Stimulated activated naive B cell treated with anti-CD40 and anti-IgM and Interleukin-4, amounts not matched to agents 10 μg/mL and 1 μg/mL and 100 μg/mL, for 72 hours (primary cell): ENCODE results near the gene PTGER1.
A peak's percentile ranks its signal among the peaks of the same experiment; 100 is the strongest.

Source experiments
- ATAC-seq, 2 donors: fragments of 150-1000 bp; cut with Tn5 transposase; replicated peaks; 2 replicates each; pipeline ENCODE4 v1.10.0; 2021; ENCODE audit warnings: moderate library complexity in 1 of 2
- DNase-seq: peaks from one replicate; pipeline ENCODE4 v3.0.0; 2021
- H3K27ac Mint-ChIP-seq: one replicate; pipeline ENCODE4 v1.8.0; 2022; ENCODE audit warnings: mild to moderate bottlenecking, mixed read lengths
- H3K27me3 Mint-ChIP-seq, 2 donors: one replicate each; pipeline ENCODE4 v1.8.0; 2022; ENCODE audit warnings: mixed read lengths in 2 of 2
- H3K36me3 Mint-ChIP-seq, 2 donors: one replicate each; pipeline ENCODE4 v1.8.0; 2022; ENCODE audit warnings: mixed read lengths in 2 of 2, mild to moderate bottlenecking in 1 of 2
- H3K4me1 Mint-ChIP-seq, 2 donors: one replicate each; pipeline ENCODE4 v1.8.0; 2022; ENCODE audit warnings: mixed read lengths in 2 of 2, mild to moderate bottlenecking in 1 of 2
- H3K4me3 Mint-ChIP-seq, 2 donors: one replicate each; pipeline ENCODE4 v1.8.0; 2022; ENCODE audit warnings: mild to moderate bottlenecking in 2 of 2, mixed read lengths in 2 of 2, moderate library complexity in 1 of 2
- H3K9me3 Mint-ChIP-seq, 2 donors: one replicate each; pipeline ENCODE4 v1.8.0; 2022; ENCODE audit warnings: mixed read lengths in 2 of 2, mild to moderate bottlenecking in 1 of 2

PTGER1 gene

GRCh38 chr19:14450168-14450874 lies 24.8 kb downstream of the PTGER1 start:
- peaks cover 52 to 62% of the 10 kb centered on the region in 2 donors for H3K36me3 Mint-ChIP-seq
- H3K9me3 Mint-ChIP-seq = peaks cover 0 to 7% of the 10 kb centered on the region in 2 donors
- peak; percentile 95 to 96 for ATAC-seq
- H3K27me3 Mint-ChIP-seq = no peaks in the 10 kb centered on the region
- H3K27ac Mint-ChIP-seq = peak overlapping the region; percentile 9
- no peak overlapping the region for H3K4me3 Mint-ChIP-seq
- peak; percentile 62 for DNase-seq
- peaks cover 5 to 6% of the 10 kb centered on the region in 2 donors for H3K4me1 Mint-ChIP-seq

GRCh38 chr19:14449321-14449720 lies 25.8 kb downstream of the PTGER1 start:
- Mint-ChIP-seq H3K4me1 (peaks cover 6 to 9% of the 10 kb centered on the region in 2 donors), H3K27me3 (no peaks in the 10 kb centered on the region), H3K36me3 (peaks cover 51 to 60% of the 10 kb centered on the region in 2 donors), H3K9me3 (peaks cover 0 to 7% of the 10 kb centered on the region in 2 donors), H3K4me3 (no peak overlapping the region), H3K27ac (no peak overlapping the region)
- ATAC-seq (no peak), DNase-seq (no peak)

DNA sequence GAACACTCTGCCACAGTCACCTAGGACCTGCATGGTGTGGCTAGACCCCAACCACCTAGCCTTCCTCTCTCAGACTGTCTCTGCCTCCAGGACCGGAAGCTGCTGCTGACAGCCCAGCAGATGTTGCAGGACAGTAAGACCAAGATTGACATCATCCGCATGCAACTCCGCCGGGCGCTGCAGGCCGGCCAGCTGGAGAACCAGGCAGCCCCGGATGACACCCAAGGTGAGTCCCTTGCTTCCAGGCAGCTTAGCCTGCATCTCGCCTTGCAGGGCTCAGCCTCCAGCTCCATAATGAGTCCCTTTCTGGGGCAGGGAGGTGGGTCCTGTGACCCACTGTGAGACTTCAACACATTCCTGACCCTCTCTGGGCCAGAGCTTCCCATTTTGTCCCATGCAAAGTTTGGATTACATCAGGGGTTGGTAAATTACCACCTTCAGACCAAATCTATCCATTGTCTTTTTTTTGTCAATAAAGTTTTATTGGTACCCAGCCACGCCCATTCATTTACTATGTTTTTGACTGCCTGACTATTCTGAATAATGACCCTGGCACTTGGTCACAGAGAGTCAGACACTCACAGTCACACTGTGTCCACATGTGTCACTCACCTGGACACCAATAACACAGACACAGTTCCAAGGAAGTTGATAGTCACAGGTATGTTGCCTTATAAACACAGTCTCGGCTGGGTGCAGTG lies 28.7 kb downstream of the PTGER1 start:
- peaks cover 11 to 12% of the 10 kb centered on the region in 2 donors for H3K4me1 Mint-ChIP-seq
- peaks cover 58 to 65% of the 10 kb centered on the region in 2 donors for H3K36me3 Mint-ChIP-seq
- H3K27me3 Mint-ChIP-seq = no peaks in the 10 kb centered on the region
- DNase-seq = no peak
- H3K9me3 Mint-ChIP-seq = peaks cover 0 to 7% of the 10 kb centered on the region in 2 donors
- no peak overlapping the region for H3K27ac Mint-ChIP-seq
- ATAC-seq = no peak
- H3K4me3 Mint-ChIP-seq = no peak overlapping the region

DNA sequence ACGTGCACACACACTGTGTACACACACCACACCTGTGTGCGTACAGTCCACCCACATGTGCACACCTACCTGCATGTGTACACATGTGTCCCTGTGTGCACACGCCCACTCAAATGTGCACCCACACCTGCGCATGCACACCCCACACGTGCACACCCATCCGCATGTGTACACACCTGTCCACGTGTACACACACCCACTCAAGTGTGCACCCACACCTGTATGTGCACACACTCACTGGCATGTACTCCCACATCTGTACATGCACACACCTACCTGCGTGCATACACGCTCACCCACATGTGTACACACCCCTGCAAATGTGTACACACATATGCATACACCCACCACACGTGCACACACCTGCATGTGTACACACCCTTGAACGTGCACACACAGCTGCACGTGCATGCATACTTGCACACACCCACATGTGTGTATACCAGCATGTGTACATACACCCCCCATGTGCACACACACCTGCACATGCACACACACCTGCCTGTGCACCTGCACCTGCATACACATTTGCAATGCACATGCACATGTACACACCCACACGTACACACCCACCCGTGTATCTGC lies 31.4 kb downstream of the PTGER1 start:
- Mint-ChIP-seq H3K27ac (no peak overlapping the region), H3K4me3 (no peak overlapping the region), H3K9me3 (no peaks in the 10 kb centered on the region), H3K27me3 (no peaks in the 10 kb centered on the region), H3K4me1 (peaks cover 24 to 33% of the 10 kb centered on the region in 2 donors), H3K36me3 (peaks cover 46 to 51% of the 10 kb centered on the region in 2 donors)
- no peak for DNase-seq
- ATAC-seq = no peak

- Mint-ChIP-seq H3K9me3 (no peaks in the 10 kb centered on the region), H3K27ac (no peak overlapping the region), H3K36me3 (peaks cover 45 to 46% of the 10 kb centered on the region in 2 donors), H3K4me1 (peaks cover 24 to 35% of the 10 kb centered on the region in 2 donors), H3K27me3 (no peaks in the 10 kb centered on the region), H3K4me3 (no peak overlapping the region)
- DNase-seq (no peak), ATAC-seq (no peak)
Observed at GRCh38 chr19:14442891-14443631, 32.1 kb downstream of the PTGER1 start.

DNA sequence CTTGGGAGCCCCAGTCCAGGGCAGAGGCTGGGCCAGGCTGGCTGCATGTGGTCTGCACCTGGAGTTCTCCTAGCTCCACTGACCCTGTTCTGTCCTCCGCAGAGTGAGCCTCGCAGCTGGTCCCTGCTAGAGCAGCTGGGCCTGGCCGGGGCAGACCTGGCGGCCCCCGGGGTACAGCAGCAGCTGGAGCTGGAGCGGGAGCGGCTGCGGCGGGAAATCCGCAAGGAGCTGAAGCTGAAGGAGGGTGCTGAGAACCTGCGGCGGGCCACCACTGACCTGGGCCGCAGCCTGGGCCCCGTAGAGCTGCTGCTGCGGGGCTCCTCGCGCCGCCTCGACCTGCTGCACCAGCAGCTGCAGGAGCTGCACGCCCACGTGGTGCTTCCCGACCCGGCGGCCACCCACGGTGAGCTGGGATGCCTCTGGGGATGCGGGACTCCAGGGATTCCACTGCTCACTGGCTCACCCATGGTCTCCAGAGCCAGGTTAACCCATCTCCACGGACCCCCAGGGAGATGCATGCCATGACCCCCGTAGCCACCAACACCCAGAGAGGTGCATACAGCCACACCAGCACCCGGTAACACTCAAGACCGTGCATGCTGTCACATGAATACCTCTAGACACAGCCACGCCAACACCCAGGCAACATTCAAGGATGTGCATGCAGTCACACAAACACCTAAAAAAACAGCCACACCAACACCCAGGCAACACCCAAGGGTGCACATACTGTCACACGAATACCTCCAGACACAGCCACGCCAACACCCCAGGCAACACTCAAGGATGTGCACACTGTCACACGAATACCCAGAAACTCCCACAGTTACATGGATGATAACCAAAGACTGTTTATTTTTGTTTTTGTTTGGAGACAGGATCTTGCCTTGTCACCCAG lies 33.9 kb downstream of the PTGER1 start:
- peaks cover 25 to 51% of the 10 kb centered on the region in 2 donors for H3K4me1 Mint-ChIP-seq
- peak overlapping the region; percentile 98 to 99 for H3K4me3 Mint-ChIP-seq
- H3K27me3 Mint-ChIP-seq = no peaks in the 10 kb centered on the region
- H3K27ac Mint-ChIP-seq = peak overlapping the region; percentile 63
- DNase-seq (no peak), ATAC-seq (no peak)
- H3K36me3 Mint-ChIP-seq = peaks cover 36 to 39% of the 10 kb centered on the region in 2 donors
- H3K9me3 Mint-ChIP-seq = no peaks in the 10 kb centered on the region

DNA sequence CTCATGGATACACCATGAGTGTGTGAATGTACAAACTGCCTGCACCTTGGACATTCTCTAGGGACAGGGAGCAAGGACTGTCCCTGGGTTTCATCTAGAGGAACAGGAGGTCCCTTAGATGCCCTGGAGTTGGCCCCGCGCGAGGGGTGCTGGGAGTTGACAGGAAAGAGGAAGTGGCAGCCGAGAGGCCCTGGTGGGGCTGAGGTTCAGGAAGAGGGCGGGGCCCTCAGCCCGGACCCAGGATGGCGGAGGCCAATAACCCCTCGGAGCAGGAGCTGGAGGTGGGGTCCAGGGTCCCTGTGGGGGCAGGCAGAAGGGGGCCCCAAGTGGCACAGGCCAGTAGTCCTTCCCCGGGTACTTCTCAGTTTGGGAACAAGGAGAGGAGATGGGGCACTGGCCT lies 35.1 kb downstream of the PTGER1 start:
- peak overlapping the region; percentile 96 for H3K27ac Mint-ChIP-seq
- no peaks in the 10 kb centered on the region for H3K27me3 Mint-ChIP-seq
- peaks cover 29 to 60% of the 10 kb centered on the region in 2 donors for H3K4me1 Mint-ChIP-seq
- H3K9me3 Mint-ChIP-seq = no peaks in the 10 kb centered on the region
- peak overlapping the region; percentile 98 to 99 for H3K4me3 Mint-ChIP-seq
- DNase-seq = peak; percentile 75
- H3K36me3 Mint-ChIP-seq = peaks cover 34 to 41% of the 10 kb centered on the region in 2 donors
- peak; percentile 100 for ATAC-seq

DNA sequence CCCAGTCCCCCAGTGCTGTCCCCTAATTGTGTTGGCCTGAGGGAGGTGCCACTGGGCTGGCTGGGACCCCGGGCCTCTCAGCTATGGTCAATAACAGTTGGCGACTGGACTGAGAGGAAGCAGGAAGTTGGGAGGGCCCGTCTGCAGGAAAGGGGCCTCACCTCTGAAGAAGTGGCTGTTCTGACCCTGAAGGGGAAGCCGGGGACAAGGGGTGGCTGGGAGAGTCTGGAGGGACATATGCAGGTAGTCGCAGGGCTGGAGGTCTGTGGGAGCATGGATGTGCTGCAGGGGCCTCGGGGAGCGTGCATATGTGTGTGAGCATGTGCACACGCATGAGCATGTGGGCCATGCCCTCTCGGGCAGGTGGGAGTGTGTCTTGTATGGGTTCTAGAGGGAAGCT lies 36.1 kb downstream of the PTGER1 start:
- no peak for DNase-seq
- no peak for ATAC-seq
- Mint-ChIP-seq H3K27ac (peak overlapping the region; percentile 71), H3K36me3 (peaks cover 27 to 33% of the 10 kb centered on the region in 2 donors), H3K9me3 (no peaks in the 10 kb centered on the region), H3K4me3 (peak overlapping the region; percentile 45 to 50), H3K4me1 (peaks cover 33 to 70% of the 10 kb centered on the region in 2 donors), H3K27me3 (no peaks in the 10 kb centered on the region)

GRCh38 chr19:14437578-14438140 lies 37.5 kb downstream of the PTGER1 start:
- no peak overlapping the region for H3K4me3 Mint-ChIP-seq
- no peaks in the 10 kb centered on the region for H3K9me3 Mint-ChIP-seq
- no peak for DNase-seq
- peak overlapping the region; percentile 33 for H3K27ac Mint-ChIP-seq
- peaks cover 19 to 24% of the 10 kb centered on the region in 2 donors for H3K36me3 Mint-ChIP-seq
- H3K27me3 Mint-ChIP-seq = no peaks in the 10 kb centered on the region
- H3K4me1 Mint-ChIP-seq = peaks cover 33 to 71% of the 10 kb centered on the region in 2 donors
- ATAC-seq = no peak

- no peak for DNase-seq
- no peak for ATAC-seq
- Mint-ChIP-seq H3K27me3 (peaks cover 5% of the 10 kb centered on the region in 2 donors), H3K4me3 (peak overlapping the region; percentile 72 to 84), H3K27ac (peak overlapping the region; percentile 75), H3K36me3 (peaks cover 12 to 16% of the 10 kb centered on the region in 2 donors), H3K9me3 (no peaks in the 10 kb centered on the region), H3K4me1 (peaks cover 37 to 78% of the 10 kb centered on the region in 2 donors)
Observed at GRCh38 chr19:14435320-14436050, 39.7 kb downstream of the PTGER1 start.

DNA sequence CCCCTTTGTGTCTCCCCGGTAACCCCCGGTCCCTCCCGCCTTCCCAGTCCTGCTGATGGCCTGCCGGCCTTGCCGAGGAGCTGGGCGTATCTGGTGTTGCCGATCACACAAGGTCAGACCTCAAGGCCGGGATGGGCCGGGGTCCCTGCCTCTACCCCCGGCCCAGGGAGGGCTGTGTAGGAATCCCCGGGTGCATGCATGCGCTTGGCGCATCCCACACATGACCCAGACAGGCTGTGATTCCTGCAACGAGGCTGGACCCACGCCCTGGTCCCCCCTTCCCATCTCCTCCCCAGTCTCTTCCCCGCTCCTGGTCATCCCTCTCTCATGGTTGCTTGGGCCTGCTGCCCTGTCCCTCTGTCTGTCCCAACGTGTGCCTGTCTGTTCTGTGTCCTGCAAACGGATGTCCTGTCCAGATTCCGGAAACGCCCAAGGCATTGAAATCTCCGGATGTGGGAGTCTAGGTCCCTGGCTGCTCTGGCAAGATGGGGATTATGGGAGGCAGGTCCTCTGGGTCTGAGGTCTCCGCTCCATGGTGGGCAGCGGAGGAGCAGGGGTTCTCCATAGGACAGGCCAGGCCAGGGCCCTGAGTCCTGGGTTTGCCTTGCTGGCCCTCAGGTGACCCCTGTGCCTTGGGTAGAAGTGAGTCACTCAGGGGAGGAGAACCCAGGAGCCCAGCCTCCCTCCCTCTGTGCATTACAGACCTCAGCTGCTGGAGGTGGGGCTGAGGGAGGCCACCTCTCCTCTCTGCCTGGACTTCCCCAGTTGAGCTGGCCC lies 40.4 kb downstream of the PTGER1 start:
- peaks cover 30 to 70% of the 10 kb centered on the region in 2 donors for H3K4me1 Mint-ChIP-seq

More for the DNA sequence above, 40.4 kb downstream of the PTGER1 start:
- DNase-seq (peak; percentile 23), ATAC-seq (peak; percentile 38 to 50)
- peak overlapping the region; percentile 72 to 84 for H3K4me3 Mint-ChIP-seq
- peaks cover 7 to 9% of the 10 kb centered on the region in 2 donors for H3K36me3 Mint-ChIP-seq
- peak overlapping the region; percentile 79 for H3K27ac Mint-ChIP-seq
- no peaks in the 10 kb centered on the region for H3K9me3 Mint-ChIP-seq
- H3K27me3 Mint-ChIP-seq = peaks cover 6 to 10% of the 10 kb centered on the region in 2 donors
